Measurements from ENCODE around the gene NINJ1. TPM values are rescaled to one million over a fixed set of nuclear protein-coding genes. Genes with fewer than 3 reads are reported as not detected.
"Not testable (repeated sequence)": the region's sequence is repeated elsewhere in the genome, so short reads cannot be mapped to it uniquely, and the experiment has no call there.

NINJ1 gene
- total RNA-seq, 2 experiments from 2014 or later: 29.5 to 30.4 TPM

DNA sequence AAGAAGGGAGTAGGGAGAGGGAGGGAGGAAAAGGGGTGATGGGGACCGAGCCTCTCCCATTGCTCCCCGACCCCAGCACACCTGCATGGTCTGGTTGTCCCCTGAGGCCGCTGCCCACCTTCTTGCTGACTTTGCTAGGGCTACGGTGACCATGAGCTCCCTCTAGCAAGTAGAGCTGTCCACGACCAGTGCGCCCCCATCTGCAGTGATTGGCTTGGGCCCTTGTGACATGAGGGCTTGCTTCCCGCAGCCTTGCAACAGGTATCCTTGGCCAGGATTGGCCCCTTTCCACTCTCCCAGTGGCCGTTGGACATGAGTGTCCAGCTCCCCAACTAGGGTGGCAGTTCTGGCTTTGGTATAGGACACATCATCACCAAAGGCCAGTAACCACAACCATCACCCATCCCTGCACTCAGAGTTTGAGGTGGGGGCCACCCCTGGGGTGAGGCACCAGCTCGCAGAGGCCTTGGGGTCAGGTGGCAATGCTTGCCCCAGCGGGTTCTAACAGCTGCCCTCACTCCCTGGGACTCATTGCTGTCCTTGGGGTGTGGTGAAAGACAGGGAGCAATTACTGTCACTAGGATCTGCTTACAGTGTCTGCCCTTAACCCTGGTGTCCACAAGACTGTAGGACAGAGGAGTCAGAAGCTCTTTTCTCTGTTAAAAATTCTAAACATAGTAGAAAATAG is 17.2 kb upstream of the NINJ1 start:
- Mint-ChIP-seq H3K4me1 (peaks cover 10% of the 10 kb centered on the region), H3K4me3 (no peak overlapping the region), H3K27me3 (no peaks in the 10 kb centered on the region), H3K9me3 (peaks cover 7% of the 10 kb centered on the region), H3K36me3 (peaks cover 7% of the 10 kb centered on the region), H3K27ac (no peak overlapping the region)
- POLR2A ChIA-PET: no interaction called here
- DNase-seq (no peak), ATAC-seq (ENCODE audit: low read depth) (no peak)

DNA sequence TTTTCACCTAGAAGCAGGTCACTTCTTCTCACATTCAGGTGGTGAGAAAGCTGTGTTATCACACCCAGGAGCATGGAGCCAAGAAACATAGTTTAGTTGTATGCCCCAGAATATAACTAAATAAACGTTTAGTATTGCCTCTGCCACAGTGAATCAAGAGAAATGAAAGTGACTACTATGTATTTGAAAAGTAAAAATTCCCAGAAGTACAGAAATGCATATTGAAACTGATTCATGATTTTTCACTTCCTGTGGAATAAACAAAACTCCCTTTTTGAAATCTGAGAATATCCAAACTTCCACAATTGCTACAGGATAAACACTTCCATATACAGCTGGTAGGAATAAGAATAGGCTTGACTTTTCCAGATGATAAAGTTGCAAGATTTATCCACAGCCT is 15.3 kb upstream of the NINJ1 start:
- no peak overlapping the region for H3K27ac Mint-ChIP-seq
- DNase-seq (no peak), ATAC-seq (ENCODE audit: low read depth) (no peak)
- H3K27me3 Mint-ChIP-seq: no peaks in the 10 kb centered on the region
- H3K4me1 Mint-ChIP-seq: peaks cover 18% of the 10 kb centered on the region
- peaks cover 7% of the 10 kb centered on the region for H3K9me3 Mint-ChIP-seq
- no peak overlapping the region for H3K4me3 Mint-ChIP-seq
- H3K36me3 Mint-ChIP-seq: peaks cover 7% of the 10 kb centered on the region
- POLR2A ChIA-PET: no interaction called here

GRCh38 chr9:93148721-93149120 is 14.7 kb upstream of the NINJ1 start:
- no peak overlapping the region for H3K4me3 Mint-ChIP-seq

GRCh38 chr9:93147632-93148031 is 13.6 kb upstream of the NINJ1 start:
- no peak overlapping the region for H3K27ac Mint-ChIP-seq
- peaks cover 9% of the 10 kb centered on the region for H3K36me3 Mint-ChIP-seq
- no peak for ATAC-seq (ENCODE audit: low read depth)
- no peak for DNase-seq
- no peaks in the 10 kb centered on the region for H3K27me3 Mint-ChIP-seq
- peaks cover 7% of the 10 kb centered on the region for H3K9me3 Mint-ChIP-seq
- H3K4me3 Mint-ChIP-seq: no peak overlapping the region
- POLR2A ChIA-PET: no interaction called here
- H3K4me1 Mint-ChIP-seq: peaks cover 29% of the 10 kb centered on the region

More at GRCh38 chr9:93148721-93149120, 14.7 kb upstream of the NINJ1 start:
- Mint-ChIP-seq H3K9me3 (peaks cover 7% of the 10 kb centered on the region), H3K36me3 (peaks cover 9% of the 10 kb centered on the region), H3K27ac (no peak overlapping the region), H3K4me1 (peaks cover 23% of the 10 kb centered on the region), H3K27me3 (no peaks in the 10 kb centered on the region)
- no peak for ATAC-seq (ENCODE audit: low read depth)
- POLR2A ChIA-PET: no interaction called here
- DNase-seq: no peak

- Mint-ChIP-seq H3K27ac (peak overlapping the region; percentile 39), H3K4me1 (peaks cover 31% of the 10 kb centered on the region)
- POLR2A ChIA-PET: interaction anchor here (1.1 kb wide), 1 partner anchor 13 kb away, joined by 3 read pairs; the partner anchor contains the start of gene NINJ1
- not testable (repeated sequence) for H3K9me3 Mint-ChIP-seq; H3K36me3 Mint-ChIP-seq; H3K4me3 Mint-ChIP-seq; DNase-seq; H3K27me3 Mint-ChIP-seq; ATAC-seq (ENCODE audit: low read depth)
Observed at GRCh38 chr9:93146696-93147095, 12.6 kb upstream of the NINJ1 start.

- Mint-ChIP-seq H3K9me3 (peaks cover 8% of the 10 kb centered on the region), H3K4me3 (peak overlapping the region; percentile 61), H3K27me3 (no peaks in the 10 kb centered on the region), H3K27ac (peak overlapping the region; percentile 96), H3K36me3 (peaks cover 9% of the 10 kb centered on the region), H3K4me1 (peaks cover 28% of the 10 kb centered on the region)
- ATAC-seq (ENCODE audit: low read depth): peak; percentile 94
- DNase-seq: peak; percentile 68
- POLR2A ChIA-PET: interaction anchor here (0.6 to 3.3 kb wide), 8 partner anchors 8 to 422 kb away, joined by 3 to 15 read pairs (median 4); partner anchors contain the start of gene NINJ1
Observed at GRCh38 chr9:93143830-93144530, 9.9 kb upstream of the NINJ1 start.

DNA sequence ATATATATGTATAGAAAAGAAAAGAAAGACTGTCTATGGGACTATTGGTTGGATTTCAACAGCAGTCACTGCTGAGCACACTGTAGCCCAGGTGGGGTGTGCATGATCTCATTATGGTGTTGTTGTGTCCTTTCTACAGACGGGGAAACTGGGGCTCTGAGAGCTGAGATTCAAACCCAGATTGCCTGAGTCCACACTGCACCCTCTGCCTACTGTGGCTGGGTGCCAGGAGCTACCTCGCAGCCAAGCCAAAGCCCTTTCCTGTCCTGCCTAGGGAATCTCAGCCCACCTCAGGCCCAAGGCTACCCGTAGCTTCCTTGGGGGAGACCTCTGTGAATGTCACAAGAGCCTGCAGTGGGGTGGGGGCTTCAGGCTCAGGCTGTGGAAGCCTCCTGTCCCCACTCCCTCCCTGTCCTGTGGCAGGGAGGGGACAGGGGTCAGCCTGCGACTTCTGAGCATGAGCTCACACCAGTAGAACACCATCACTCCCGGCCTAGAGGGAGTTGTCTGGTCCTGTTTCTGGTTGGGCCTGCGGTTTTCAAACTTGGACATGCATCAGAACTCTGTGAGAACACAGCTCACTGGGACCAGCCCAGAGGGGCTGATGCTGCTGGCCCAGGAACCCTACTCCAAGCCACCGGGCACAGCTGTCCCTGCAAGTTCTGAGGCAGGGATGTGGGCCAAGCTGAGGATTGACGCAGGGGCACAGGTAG is 7.9 kb upstream of the NINJ1 start:
- Mint-ChIP-seq H3K4me1 (peaks cover 35% of the 10 kb centered on the region), H3K36me3 (peaks cover 4% of the 10 kb centered on the region), H3K9me3 (peaks cover 4% of the 10 kb centered on the region), H3K27me3 (no peaks in the 10 kb centered on the region), H3K4me3 (no peak overlapping the region), H3K27ac (no peak overlapping the region)
- POLR2A ChIA-PET: interaction anchor here (1.1 to 3.3 kb wide), 2 partner anchors 8 to 16 kb away, joined by 5 to 15 read pairs; partner anchors contain the start of gene NINJ1
- no peak for DNase-seq
- ATAC-seq (ENCODE audit: low read depth): no peak

- Mint-ChIP-seq H3K4me1 (peaks cover 30% of the 10 kb centered on the region), H3K4me3 (no peak overlapping the region), H3K27ac (no peak overlapping the region), H3K36me3 (peaks cover 2% of the 10 kb centered on the region), H3K9me3 (peaks cover 1% of the 10 kb centered on the region), H3K27me3 (no peaks in the 10 kb centered on the region)
- ATAC-seq (ENCODE audit: low read depth) (no peak), DNase-seq (no peak)
- POLR2A ChIA-PET: no interaction called here
Observed at GRCh38 chr9:93139365-93140182, 5.5 kb upstream of the NINJ1 start.

DNA sequence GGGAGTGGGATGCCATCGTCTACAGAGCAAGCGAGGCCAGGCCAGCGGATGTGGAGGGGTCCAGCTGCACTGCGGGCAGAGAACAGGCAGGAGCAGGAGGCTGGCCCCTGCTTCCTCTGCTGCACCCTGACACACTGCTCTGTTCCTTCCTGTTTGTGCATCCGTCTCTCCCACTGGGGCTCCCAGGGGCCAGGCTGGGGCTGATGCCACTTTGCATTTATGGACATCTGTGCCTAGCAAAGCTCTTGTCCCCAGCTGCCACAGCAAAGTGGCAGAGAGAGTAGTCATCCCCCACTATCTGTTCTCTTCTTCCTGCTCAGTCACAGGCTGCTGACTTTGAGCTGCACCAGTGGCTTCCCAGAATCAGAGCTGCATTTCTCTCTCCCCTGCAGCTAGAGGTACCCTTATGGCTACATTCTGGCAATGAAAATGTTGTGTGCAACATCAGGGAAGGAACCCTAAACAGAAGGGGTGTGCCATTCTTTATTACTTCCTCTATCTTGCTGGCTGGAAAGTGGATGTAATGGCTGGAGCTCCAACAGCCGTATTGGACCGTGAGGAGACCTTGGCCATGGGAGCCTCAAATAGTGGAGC is 4.2 kb upstream of the NINJ1 start:
- POLR2A ChIA-PET: interaction anchor here (1.4 kb wide), 1 partner anchor 40 kb away, joined by 6 read pairs; no protein-coding TSS in a partner anchor
- Mint-ChIP-seq H3K4me1 (peaks cover 19% of the 10 kb centered on the region), H3K4me3 (no peak overlapping the region), H3K9me3 (peaks cover 1% of the 10 kb centered on the region), H3K27ac (no peak overlapping the region), H3K36me3 (no peaks in the 10 kb centered on the region), H3K27me3 (no peaks in the 10 kb centered on the region)
- ATAC-seq (ENCODE audit: low read depth): no peak
- peak; percentile 30 for DNase-seq

DNA sequence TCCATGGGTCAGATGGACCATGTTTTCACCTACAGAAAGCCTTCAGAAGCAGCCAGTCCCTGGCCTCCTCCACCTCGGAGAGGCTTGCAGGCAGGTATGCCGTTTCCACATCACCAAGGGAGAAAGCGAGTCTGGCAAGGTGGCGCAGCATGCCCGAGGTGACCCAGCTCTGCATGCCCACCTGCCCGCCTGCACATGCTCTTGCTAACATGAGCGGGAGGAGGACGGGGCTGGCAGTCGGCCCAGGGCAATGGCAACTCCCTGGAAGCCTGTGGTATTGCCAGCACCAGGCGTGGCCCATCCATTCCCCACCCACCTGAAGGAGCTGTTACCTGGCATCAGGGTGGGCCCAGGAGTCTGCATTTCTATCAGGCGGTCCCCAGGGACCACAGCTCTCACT is 3.3 kb upstream of the NINJ1 start:
- DNase-seq (no peak), ATAC-seq (ENCODE audit: low read depth) (no peak)
- POLR2A ChIA-PET: interaction anchor here (1.4 kb wide), 1 partner anchor 39 kb away, joined by 6 read pairs; no protein-coding TSS in a partner anchor
- no peak overlapping the region for H3K27ac Mint-ChIP-seq
- no peaks in the 10 kb centered on the region for H3K27me3 Mint-ChIP-seq
- H3K4me1 Mint-ChIP-seq: peaks cover 24% of the 10 kb centered on the region
- no peaks in the 10 kb centered on the region for H3K36me3 Mint-ChIP-seq
- H3K4me3 Mint-ChIP-seq: no peak overlapping the region
- H3K9me3 Mint-ChIP-seq: peaks cover 1% of the 10 kb centered on the region

DNA sequence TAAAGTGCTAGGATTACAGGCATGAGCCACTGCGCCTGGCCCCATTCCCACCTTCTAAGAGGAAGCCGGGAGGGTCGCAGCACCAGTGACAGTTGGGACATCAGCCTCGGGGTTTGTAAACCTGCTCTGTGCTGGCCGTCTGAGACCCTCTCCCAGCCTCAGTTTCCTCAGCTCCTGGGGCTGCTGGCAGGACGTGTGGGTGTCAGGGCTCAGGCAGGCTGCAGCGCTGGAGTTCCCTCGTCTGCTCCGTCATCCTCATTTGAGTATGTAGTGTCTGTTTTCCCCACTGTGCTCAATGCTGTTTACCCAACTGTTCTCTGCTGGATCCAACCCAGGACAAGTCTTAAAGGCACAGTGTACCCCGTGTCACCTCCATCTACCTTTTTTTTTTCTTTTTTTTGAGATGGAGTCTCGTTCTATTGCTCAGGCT is 2.0 kb upstream of the NINJ1 start:
- Mint-ChIP-seq H3K4me1 (peaks cover 32% of the 10 kb centered on the region), H3K36me3 (no peaks in the 10 kb centered on the region), H3K27ac (no peak overlapping the region), H3K9me3 (peaks cover 1% of the 10 kb centered on the region), H3K4me3 (no peak overlapping the region), H3K27me3 (no peaks in the 10 kb centered on the region)
- POLR2A ChIA-PET: interaction anchor here (0.7 to 1.3 kb wide), 2 partner anchors 8 to 9 kb away, joined by 3 to 7 read pairs; no protein-coding TSS in a partner anchor
- ATAC-seq (ENCODE audit: low read depth) (no peak), DNase-seq (no peak)

GRCh38 chr9:93134740-93135444 is 841 bp upstream of the NINJ1 start:
- Mint-ChIP-seq H3K4me1 (peaks cover 32% of the 10 kb centered on the region), H3K4me3 (peak overlapping the region; percentile 78), H3K9me3 (peaks cover 1% of the 10 kb centered on the region), H3K27me3 (no peaks in the 10 kb centered on the region), H3K27ac (peak overlapping the region; percentile 72), H3K36me3 (no peaks in the 10 kb centered on the region)
- ATAC-seq (ENCODE audit: low read depth) (no peak), DNase-seq (peak; percentile 35)
- POLR2A ChIA-PET: interaction anchor here (0.6 to 2.1 kb wide), 9 partner anchors 8 to 432 kb away, joined by 3 to 15 read pairs (median 5); no protein-coding TSS in a partner anchor

Measured in activated naive CD8-positive, alpha-beta T cell treated with anti-CD3 and anti-CD28 coated beads, Interleukin-2, amount 10 ng/mL, durations not matched to agents 7 days and 5 days (primary cell).